ENCODE results near the gene ASXL2.
"Not testable (repeated sequence)": the region's sequence is repeated elsewhere in the genome, so short reads cannot be mapped to it uniquely, and the experiment has no call there.

The ASXL2 gene

GRCh38 chr2:25887624-25888242 lies 9.4 kb upstream of the ASXL2 start:
- no peak for DNase-seq

- DNase-seq = no peak
Measured at GRCh38 chr2:25885933-25886332, 7.6 kb upstream of the ASXL2 start.

GRCh38 chr2:25881764-25882163 lies 3.5 kb upstream of the ASXL2 start:
- no peak for DNase-seq

- no peak for DNase-seq
Measured at GRCh38 chr2:25879133-25879730, 945 bp upstream of the ASXL2 start.

GRCh38 chr2:25877431-25878360 lies 591 bp downstream of the ASXL2 start:
- DNase-seq = peak; percentile 76

- no peak for DNase-seq
Measured at GRCh38 chr2:25872134-25872533, 6.2 kb downstream of the ASXL2 start.

- no peak for DNase-seq
Measured at GRCh38 chr2:25867396-25868003, 10.8 kb downstream of the ASXL2 start.

GRCh38 chr2:25856377-25856776 lies 21.9 kb downstream of the ASXL2 start:
- no peak for DNase-seq

- no peak for DNase-seq
Measured at GRCh38 chr2:25855065-25855464, 23.2 kb downstream of the ASXL2 start.

- no peak for DNase-seq
Measured at GRCh38 chr2:25854613-25855012, 23.7 kb downstream of the ASXL2 start.

GRCh38 chr2:25853038-25853638 lies 25.1 kb downstream of the ASXL2 start:
- peak; percentile 43 for DNase-seq

GRCh38 chr2:25851740-25852503 lies 26.4 kb downstream of the ASXL2 start:
- DNase-seq = peak; percentile 85

GRCh38 chr2:25850400-25850799 lies 27.9 kb downstream of the ASXL2 start:
- DNase-seq = not testable (repeated sequence)

GRCh38 chr2:25849350-25849749 lies 28.9 kb downstream of the ASXL2 start:
- DNase-seq = not testable (repeated sequence)

GRCh38 chr2:25845843-25846505 lies 32.3 kb downstream of the ASXL2 start:
- no peak for DNase-seq

- DNase-seq = no peak
Measured at GRCh38 chr2:25844089-25844488, 34.2 kb downstream of the ASXL2 start.

GRCh38 chr2:25842155-25842554 lies 36.1 kb downstream of the ASXL2 start:
- no peak for DNase-seq

GRCh38 chr2:25838152-25838756 lies 40.0 kb downstream of the ASXL2 start:
- DNase-seq = no peak

GRCh38 chr2:25835906-25836305 lies 42.4 kb downstream of the ASXL2 start:
- DNase-seq = no peak

- no peak for DNase-seq
Measured at GRCh38 chr2:25833566-25833965, 44.7 kb downstream of the ASXL2 start.

- no peak for DNase-seq
Measured at GRCh38 chr2:25832897-25833296, 45.4 kb downstream of the ASXL2 start.

Measured in activated CD4-positive, alpha-beta T cell treated with anti-CD3 and anti-CD28 coated beads, Interleukin-2, Interleukin-6, amounts not matched to agents 100 ng/mL and 50 ng/mL, durations not matched to agents 16 hours and 8 hours (primary cell).